Measurements from ENCODE around the gene DTYMK.

DTYMK gene

DNA sequence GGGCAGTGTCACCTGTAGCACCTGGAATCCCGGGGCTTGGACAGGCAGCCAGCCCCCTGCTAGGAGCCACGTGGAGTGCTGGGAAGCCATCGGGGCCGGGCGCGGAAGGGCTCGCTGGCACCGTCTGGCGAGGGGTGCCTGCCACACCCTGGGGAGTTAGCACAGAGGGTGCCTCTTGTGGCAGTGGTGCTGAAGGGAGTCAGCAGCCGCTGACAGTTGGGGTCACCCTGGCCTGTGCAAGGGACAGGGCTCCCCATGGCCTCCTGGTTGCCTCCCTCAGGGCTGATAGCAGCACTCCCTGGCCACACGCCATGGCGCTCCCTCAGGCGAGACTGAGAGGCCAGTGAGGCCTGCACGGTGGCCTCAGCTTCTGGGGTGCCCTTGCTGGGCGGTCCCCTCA lies 33.9 kb upstream of the DTYMK start:
- Histone ChIP-seq H3K4me3 (ENCODE audit: low read depth in 1 of 2, low read length in 1 of 2) (no peak overlapping the region), H3K27me3 (no peaks in the 10 kb centered on the region), H3K27ac (no peak overlapping the region), H3K4me1 (ENCODE audit: control insufficient read depth in 1 of 2, insufficient read depth in 1 of 2, low read depth in 1 of 2, low read length in 1 of 2) (peaks cover 4% of the 10 kb centered on the region in 2 experiments), H3K36me3 (peaks cover 60% of the 10 kb centered on the region), H3K9me3 (no peaks in the 10 kb centered on the region)
- TF ChIP-seq, protein P1, sequence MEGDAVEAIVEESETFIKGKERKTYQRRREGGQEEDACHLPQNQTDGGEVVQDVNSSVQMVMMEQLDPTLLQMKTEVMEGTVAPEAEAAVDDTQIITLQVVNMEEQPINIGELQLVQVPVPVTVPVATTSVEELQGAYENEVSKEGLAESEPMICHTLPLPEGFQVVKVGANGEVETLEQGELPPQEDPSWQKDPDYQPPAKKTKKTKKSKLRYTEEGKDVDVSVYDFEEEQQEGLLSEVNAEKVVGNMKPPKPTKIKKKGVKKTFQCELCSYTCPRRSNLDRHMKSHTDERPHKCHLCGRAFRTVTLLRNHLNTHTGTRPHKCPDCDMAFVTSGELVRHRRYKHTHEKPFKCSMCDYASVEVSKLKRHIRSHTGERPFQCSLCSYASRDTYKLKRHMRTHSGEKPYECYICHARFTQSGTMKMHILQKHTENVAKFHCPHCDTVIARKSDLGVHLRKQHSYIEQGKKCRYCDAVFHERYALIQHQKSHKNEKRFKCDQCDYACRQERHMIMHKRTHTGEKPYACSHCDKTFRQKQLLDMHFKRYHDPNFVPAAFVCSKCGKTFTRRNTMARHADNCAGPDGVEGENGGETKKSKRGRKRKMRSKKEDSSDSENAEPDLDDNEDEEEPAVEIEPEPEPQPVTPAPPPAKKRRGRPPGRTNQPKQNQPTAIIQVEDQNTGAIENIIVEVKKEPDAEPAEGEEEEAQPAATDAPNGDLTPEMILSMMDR (IDR thresholded peaks at IDR 0.05): no peak

- H3K27ac ChIP-seq: no peak overlapping the region
- TF ChIP-seq, protein P1 (IDR thresholded peaks at IDR 0.05): no peak
- H3K4me1 ChIP-seq (ENCODE audit: control insufficient read depth in 1 of 2, insufficient read depth in 1 of 2, low read depth in 1 of 2, low read length in 1 of 2): peaks cover 4% of the 10 kb centered on the region in 2 experiments
- H3K36me3 ChIP-seq: peaks cover 60% of the 10 kb centered on the region
- no peak overlapping the region for H3K4me3 ChIP-seq (ENCODE audit: low read depth in 1 of 2, low read length in 1 of 2)
- no peaks in the 10 kb centered on the region for H3K27me3 ChIP-seq
- H3K9me3 ChIP-seq: no peaks in the 10 kb centered on the region
Observed at GRCh38 chr2:241720099-241720498, 33.5 kb upstream of the DTYMK start.

GRCh38 chr2:241719093-241719492 lies 32.5 kb upstream of the DTYMK start:
- H3K27me3 ChIP-seq: no peaks in the 10 kb centered on the region
- H3K4me3 ChIP-seq (ENCODE audit: low read depth in 1 of 2, low read length in 1 of 2): no peak overlapping the region
- peaks cover 63% of the 10 kb centered on the region for H3K36me3 ChIP-seq
- no peak overlapping the region for H3K27ac ChIP-seq
- H3K9me3 ChIP-seq: no peaks in the 10 kb centered on the region
- H3K4me1 ChIP-seq (ENCODE audit: control insufficient read depth in 1 of 2, insufficient read depth in 1 of 2, low read depth in 1 of 2, low read length in 1 of 2): no peaks in the 10 kb centered on the region
- TF ChIP-seq, protein P1 (IDR thresholded peaks at IDR 0.05): no peak

DNA sequence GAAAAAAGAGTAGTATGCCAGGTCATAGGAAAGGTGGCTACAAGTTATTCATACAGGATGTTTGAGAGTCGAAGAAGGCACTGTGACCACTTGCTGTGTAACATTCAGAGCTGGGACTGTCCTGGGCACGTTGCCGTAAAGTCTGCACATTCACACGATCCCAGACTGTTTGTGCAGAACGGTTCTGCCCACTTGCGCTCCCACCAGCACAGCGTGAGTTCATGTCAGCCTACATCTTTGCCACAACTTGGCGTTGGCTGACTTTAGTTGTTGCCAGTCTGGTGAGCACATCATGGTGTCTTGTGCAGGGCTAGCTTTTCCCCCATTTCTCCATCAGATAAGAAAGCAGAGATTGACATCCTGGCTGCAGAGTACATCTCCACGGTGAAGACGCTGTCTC lies 22.3 kb upstream of the DTYMK start:
- Histone ChIP-seq H3K27me3 (no peaks in the 10 kb centered on the region), H3K9me3 (no peaks in the 10 kb centered on the region), H3K27ac (no peak overlapping the region), H3K36me3 (peaks cover 63% of the 10 kb centered on the region), H3K4me1 (ENCODE audit: control insufficient read depth in 1 of 2, insufficient read depth in 1 of 2, low read depth in 1 of 2, low read length in 1 of 2) (no peaks in the 10 kb centered on the region), H3K4me3 (ENCODE audit: low read depth in 1 of 2, low read length in 1 of 2) (no peak overlapping the region)
- TF ChIP-seq, protein P1 (IDR thresholded peaks at IDR 0.05): no peak

- peaks cover 9 to 11% of the 10 kb centered on the region in 2 experiments for H3K4me1 ChIP-seq (ENCODE audit: control insufficient read depth in 1 of 2, insufficient read depth in 1 of 2, low read depth in 1 of 2, low read length in 1 of 2)
- TF ChIP-seq, protein P1 (IDR thresholded peaks at IDR 0.05): no peak
- H3K36me3 ChIP-seq: peaks cover 45% of the 10 kb centered on the region
- H3K4me3 ChIP-seq (ENCODE audit: low read depth in 1 of 2, low read length in 1 of 2): no peak overlapping the region
- no peak overlapping the region for H3K27ac ChIP-seq
- H3K27me3 ChIP-seq: no peaks in the 10 kb centered on the region
- H3K9me3 ChIP-seq: no peaks in the 10 kb centered on the region
Observed at GRCh38 chr2:241706537-241706936, 19.9 kb upstream of the DTYMK start.
